MG63 (cell line): ENCODE measurements around the gene NDUFAF8. TPM values are rescaled to one million over a fixed set of nuclear protein-coding genes. Genes with fewer than 3 reads are reported as not detected.

Source experiments
- DNase-seq: peaks from one replicate; pipeline ENCODE4 v3.0.0-alpha.2; 2020
- H3K27me3 ChIP-seq: fragments of 250-450 bp; sonication (Bioruptor Pico); 2 replicates; pipeline ENCODE4 v1.5.1; 2020; ENCODE audit warnings: mild to moderate bottlenecking, moderate library complexity
- H3K36me3 ChIP-seq: fragments of 250-450 bp; sonication (Bioruptor Pico); 2 replicates; pipeline ENCODE4 v1.5.1; 2020; ENCODE audit warnings: mild to moderate bottlenecking, moderate library complexity
- H3K4me3 ChIP-seq: fragments of 250-450 bp; sonication (Bioruptor Pico); 2 replicates; pipeline ENCODE4 v1.5.1; 2020; ENCODE audit warnings: mild to moderate bottlenecking, moderate library complexity
- H3K9me3 ChIP-seq: fragments of 250-450 bp; sonication (Bioruptor Pico); 2 replicates; pipeline ENCODE4 v1.5.1; 2020; ENCODE audit warnings: mild to moderate bottlenecking, moderate library complexity
- total RNA-seq: library from RNA; depleted of rRNA; stranded (reverse); fragments of >200 nt; shearing (Covaris generic); gene quantifications from 2 replicates; pipeline ENCODE4 v1.2.3, GENCODE V29; 2014; ENCODE audit warnings: low replicate concordance

NDUFAF8 gene
- total RNA-seq, 1 experiment from 2014 or later, result 63.1 TPM

GRCh38 chr17:81241648-81242420, 2.7 kb downstream of the NDUFAF8 start:
- H3K36me3 ChIP-seq, result peaks cover 41% of the 10 kb centered on the region

GRCh38 chr17:81242421-81243332, 3.6 kb downstream of the NDUFAF8 start:
- DNase-seq, result no peak
- Histone ChIP-seq H3K9me3 (no peaks in the 10 kb centered on the region), H3K27me3 (no peaks in the 10 kb centered on the region), H3K36me3 (peaks cover 41% of the 10 kb centered on the region), H3K4me3 (no peak overlapping the region)

More at GRCh38 chr17:81241648-81242420, 2.7 kb downstream of the NDUFAF8 start:
- Histone ChIP-seq H3K9me3 (no peaks in the 10 kb centered on the region), H3K27me3 (no peaks in the 10 kb centered on the region), H3K4me3 (no peak overlapping the region)
- DNase-seq, result peak; percentile 30

- H3K27me3 ChIP-seq, result no peaks in the 10 kb centered on the region
- peaks cover 41% of the 10 kb centered on the region for H3K36me3 ChIP-seq
Observed at GRCh38 chr17:81243333-81243664, 4.2 kb downstream of the NDUFAF8 start.

GRCh38 chr17:81244358-81245023, 5.4 kb downstream of the NDUFAF8 start:
- Histone ChIP-seq H3K9me3 (no peaks in the 10 kb centered on the region), H3K27me3 (no peaks in the 10 kb centered on the region), H3K4me3 (no peak overlapping the region), H3K36me3 (peaks cover 40% of the 10 kb centered on the region)
- DNase-seq, result no peak

More at GRCh38 chr17:81243333-81243664, 4.2 kb downstream of the NDUFAF8 start:
- DNase-seq, result no peak
- Histone ChIP-seq H3K9me3 (no peaks in the 10 kb centered on the region), H3K4me3 (no peak overlapping the region)

- H3K27me3 ChIP-seq, result no peaks in the 10 kb centered on the region
- no peak overlapping the region for H3K4me3 ChIP-seq
- H3K9me3 ChIP-seq, result no peaks in the 10 kb centered on the region
- DNase-seq, result peak; percentile 22
- H3K36me3 ChIP-seq, result peaks cover 40% of the 10 kb centered on the region
Observed at GRCh38 chr17:81245024-81245664, 6.0 kb downstream of the NDUFAF8 start.

DNA sequence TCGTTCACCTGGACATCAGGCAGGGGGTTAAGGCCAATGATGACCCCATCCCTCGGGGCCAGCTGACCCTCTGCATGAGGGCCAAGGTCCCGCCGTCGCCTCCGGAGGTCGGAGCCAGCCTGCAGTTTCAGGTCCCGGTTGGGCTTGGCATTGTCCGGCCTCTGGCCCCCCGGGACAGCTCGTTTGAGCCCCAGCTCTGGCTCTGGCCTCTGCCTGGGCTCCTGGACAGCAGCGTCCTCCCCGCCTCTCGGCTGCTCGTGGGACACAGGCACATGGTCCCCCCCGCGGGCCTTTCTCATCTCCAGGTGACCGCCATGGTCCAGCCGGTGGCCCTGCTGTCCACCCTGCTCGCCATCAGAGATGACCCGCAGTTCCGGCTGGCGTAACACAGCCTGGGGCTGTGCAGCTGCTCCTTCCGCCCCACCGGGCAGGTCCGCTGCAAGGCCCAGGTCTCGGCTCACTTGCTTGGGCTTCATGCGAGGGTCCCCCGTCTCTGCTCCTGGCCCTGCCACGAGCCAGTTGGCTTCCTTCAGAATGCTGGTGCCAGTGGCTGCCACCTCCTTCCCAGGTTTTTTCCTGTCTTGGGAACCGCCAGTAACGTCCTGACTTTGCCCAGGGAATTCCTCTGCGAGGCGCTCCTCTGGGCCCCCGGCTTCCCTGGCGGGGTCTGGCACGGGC, 6.7 kb downstream of the NDUFAF8 start:
- no peak for DNase-seq
- no peaks in the 10 kb centered on the region for H3K9me3 ChIP-seq
- H3K4me3 ChIP-seq, result no peak overlapping the region
- H3K36me3 ChIP-seq, result peaks cover 41% of the 10 kb centered on the region
- H3K27me3 ChIP-seq, result no peaks in the 10 kb centered on the region

GRCh38 chr17:81246343-81246670, 7.2 kb downstream of the NDUFAF8 start:
- H3K4me3 ChIP-seq, result no peak overlapping the region
- no peaks in the 10 kb centered on the region for H3K9me3 ChIP-seq
- H3K27me3 ChIP-seq, result no peaks in the 10 kb centered on the region
- peaks cover 41% of the 10 kb centered on the region for H3K36me3 ChIP-seq
- no peak for DNase-seq

DNA sequence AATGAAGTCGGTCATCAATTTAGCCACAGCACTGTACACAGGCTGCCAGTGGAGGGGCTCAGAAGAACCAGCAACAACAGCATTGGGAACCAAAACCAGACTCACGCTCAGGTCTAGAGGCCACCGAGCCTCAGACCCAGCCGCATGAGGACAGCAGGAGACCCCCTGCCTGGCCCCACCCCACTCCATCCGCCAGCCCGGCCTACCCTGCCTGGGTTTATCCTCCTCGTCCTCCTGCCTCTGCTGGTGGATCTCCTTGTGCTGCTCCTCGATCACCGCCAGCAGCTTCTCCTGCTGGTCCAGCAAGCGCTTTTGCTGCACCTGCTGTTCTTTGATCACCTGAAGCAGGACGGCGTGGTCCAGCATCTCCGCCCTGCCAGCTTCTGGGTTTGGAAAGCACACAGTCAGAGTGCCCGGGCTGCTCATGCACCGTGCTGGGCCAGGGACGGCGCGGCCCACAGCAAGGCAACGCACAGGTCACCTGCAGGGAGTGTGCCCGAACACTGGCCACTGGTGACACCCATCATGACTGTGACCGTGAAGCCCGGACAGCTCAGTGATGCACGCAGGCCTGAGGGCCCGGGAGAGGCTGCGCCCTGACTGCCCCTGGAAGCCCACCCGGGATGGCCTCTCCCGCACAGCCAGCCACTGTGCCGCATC, 7.7 kb downstream of the NDUFAF8 start:
- no peak for DNase-seq
- H3K9me3 ChIP-seq, result no peaks in the 10 kb centered on the region
- no peaks in the 10 kb centered on the region for H3K27me3 ChIP-seq
- H3K4me3 ChIP-seq, result no peak overlapping the region
- peaks cover 41% of the 10 kb centered on the region for H3K36me3 ChIP-seq

GRCh38 chr17:81247339-81247990, 8.3 kb downstream of the NDUFAF8 start:
- no peaks in the 10 kb centered on the region for H3K27me3 ChIP-seq
- DNase-seq, result no peak
- peaks cover 42% of the 10 kb centered on the region for H3K36me3 ChIP-seq
- no peaks in the 10 kb centered on the region for H3K9me3 ChIP-seq
- no peak overlapping the region for H3K4me3 ChIP-seq

- DNase-seq, result no peak
- no peaks in the 10 kb centered on the region for H3K9me3 ChIP-seq
- no peak overlapping the region for H3K4me3 ChIP-seq
- no peaks in the 10 kb centered on the region for H3K27me3 ChIP-seq
- peaks cover 41% of the 10 kb centered on the region for H3K36me3 ChIP-seq
Observed at GRCh38 chr17:81248649-81249048, 9.5 kb downstream of the NDUFAF8 start.

- Histone ChIP-seq H3K9me3 (no peaks in the 10 kb centered on the region), H3K27me3 (no peaks in the 10 kb centered on the region), H3K36me3 (peaks cover 47% of the 10 kb centered on the region), H3K4me3 (no peak overlapping the region)
- no peak for DNase-seq
Observed at GRCh38 chr17:81249223-81250040, 10.3 kb downstream of the NDUFAF8 start.

DNA sequence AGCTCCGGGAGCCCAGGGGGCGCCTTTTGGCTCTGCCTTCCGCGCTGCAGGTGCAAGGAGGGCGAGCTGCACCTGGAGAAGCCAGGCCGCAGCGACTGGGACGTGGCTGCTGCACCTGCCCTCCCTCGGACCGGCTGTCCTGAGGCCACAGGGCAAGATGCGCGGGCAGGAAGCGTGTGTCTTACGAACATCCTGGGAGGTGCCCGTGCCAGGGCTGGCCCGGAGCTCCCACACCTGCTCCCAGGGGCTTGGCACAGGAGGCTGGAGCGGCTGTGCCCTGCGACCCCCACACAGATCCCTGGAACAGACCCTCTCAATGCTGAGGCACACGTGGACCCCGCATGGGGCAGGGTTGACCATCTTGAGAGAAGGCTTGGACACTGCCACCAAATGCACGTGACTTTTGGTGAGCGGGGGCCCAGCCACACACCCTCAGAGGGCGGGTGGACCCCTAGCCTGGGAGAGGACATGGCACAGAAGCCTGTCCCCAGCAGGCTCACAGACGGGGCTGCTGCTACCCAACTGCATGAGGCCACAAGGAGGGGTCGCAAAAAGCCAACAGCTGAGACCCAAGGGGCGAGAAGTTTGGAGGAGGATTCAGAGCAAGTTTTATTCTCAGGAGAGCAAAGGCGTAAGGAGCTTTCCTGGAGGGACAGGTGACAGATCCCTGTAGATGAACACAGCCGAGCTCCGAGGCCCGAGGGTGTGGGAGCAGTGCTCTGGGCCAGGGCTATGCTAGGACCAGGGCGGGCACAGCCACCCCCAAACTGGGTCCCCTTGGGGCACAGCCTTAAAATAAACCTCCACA, 11.4 kb downstream of the NDUFAF8 start:
- no peak overlapping the region for H3K4me3 ChIP-seq
- peaks cover 52% of the 10 kb centered on the region for H3K36me3 ChIP-seq
- no peaks in the 10 kb centered on the region for H3K9me3 ChIP-seq
- no peaks in the 10 kb centered on the region for H3K27me3 ChIP-seq
- DNase-seq, result no peak

DNA sequence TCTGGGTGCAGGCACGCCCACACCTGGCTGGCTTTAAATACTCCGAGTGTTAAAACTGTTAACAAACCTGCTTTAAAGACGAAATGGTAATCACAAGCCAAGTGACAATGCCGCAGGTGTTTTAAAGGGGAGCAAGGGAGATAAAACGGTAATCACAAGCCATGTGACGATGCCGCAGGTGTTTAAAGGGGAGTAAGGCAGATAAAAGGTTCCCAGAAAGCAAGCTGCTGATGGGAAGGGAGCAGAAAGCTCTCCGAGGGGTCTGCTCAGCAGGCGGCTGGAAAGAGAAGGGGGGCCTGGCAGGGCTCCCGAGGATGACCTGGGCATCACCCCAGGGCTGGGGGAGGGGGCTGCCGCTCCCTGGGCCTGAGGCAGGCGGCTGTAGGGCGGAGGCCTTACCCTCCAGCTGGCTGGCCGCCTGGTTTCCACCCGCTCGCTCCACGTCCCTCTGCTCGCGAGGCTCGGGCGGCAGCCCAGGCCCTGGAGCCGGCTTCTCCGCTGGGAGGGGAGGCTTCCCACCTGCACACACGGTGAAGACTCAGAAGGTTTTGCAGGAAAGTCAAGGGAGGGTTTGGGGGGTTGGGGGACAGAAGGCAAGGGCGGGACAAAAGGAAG, 12.1 kb downstream of the NDUFAF8 start:
- Histone ChIP-seq H3K36me3 (peaks cover 50% of the 10 kb centered on the region), H3K27me3 (no peaks in the 10 kb centered on the region), H3K4me3 (no peak overlapping the region), H3K9me3 (no peaks in the 10 kb centered on the region)
- no peak for DNase-seq
